Measurements from ENCODE around the gene PRDM9. TPM values are rescaled to one million over a fixed set of nuclear protein-coding genes. Genes with fewer than 3 reads are reported as not detected.
"Not testable (repeated sequence)": the region's sequence is repeated elsewhere in the genome, so short reads cannot be mapped to it uniquely, and the experiment has no call there.

Gene PRDM9
- total RNA-seq, 5 donors from 2014 or later (not counting 1 experiment from before 2014, with no cell fraction given), result not detected

GRCh38 chr5:23474315-23474714 is 33.1 kb upstream of the PRDM9 start:
- ATAC-seq (replicated peaks in 1 of 4), result no peak
- Histone ChIP-seq H3K27me3 (replicated peaks in 1 of 2; ENCODE audit: control insufficient read depth in 2 of 2, extremely low read depth in 1 of 2, insufficient read depth in 2 of 2, low read length in 1 of 2) (no peaks in the 10 kb centered on the region), H3K36me3 (ENCODE audit: control insufficient read depth in 2 of 2, extremely low read depth in 1 of 2, insufficient read depth in 1 of 2, low read length in 1 of 2) (no peaks in the 10 kb centered on the region), H3K9me3 (peaks cover 6% of the 10 kb centered on the region), H3K4me1 (ENCODE audit: control insufficient read depth in 1 of 2, extremely low read depth in 1 of 2, insufficient read depth in 2 of 2, low read length in 2 of 2) (no peaks in the 10 kb centered on the region), H3K27ac (ENCODE audit: low read length) (no peak overlapping the region), H3K4me3 (ENCODE audit: control insufficient read depth in 1 of 2, extremely low read depth in 1 of 2, low read length in 1 of 2) (no peak overlapping the region)
- no peak overlapping the region for H3K4me3 Mint-ChIP-seq
- H3K27me3 Mint-ChIP-seq, result no peaks in the 10 kb centered on the region
- H3K9me3 Mint-ChIP-seq, result peaks cover 4 to 16% (median 15%) of the 10 kb centered on the region in 3 donors
- H3K36me3 Mint-ChIP-seq, result no peaks in the 10 kb centered on the region
- H3K27ac Mint-ChIP-seq, result no peak overlapping the region
- H3K4me1 Mint-ChIP-seq, result no peaks in the 10 kb centered on the region
- POLR2A ChIA-PET, result no interaction called here
- CTCF ChIA-PET, result no interaction called here
- no peak for DNase-seq
- WGBS (ENCODE audit: insufficient coverage), result 0% methylated on average over 1 of the region's 1 CpG

- Mint-ChIP-seq H3K36me3 (no peaks in the 10 kb centered on the region), H3K9me3 (peaks cover 7 to 16% (median 15%) of the 10 kb centered on the region in 3 donors)
Measured at GRCh38 chr5:23476580-23476979, 30.8 kb upstream of the PRDM9 start.

GRCh38 chr5:23482642-23483041 is 24.8 kb upstream of the PRDM9 start:
- no peaks in the 10 kb centered on the region for H3K4me1 ChIP-seq (ENCODE audit: control insufficient read depth in 1 of 2, extremely low read depth in 1 of 2, insufficient read depth in 2 of 2, low read length in 2 of 2)
- Mint-ChIP-seq H3K4me3 (no peak overlapping the region), H3K27ac (no peak overlapping the region), H3K27me3 (no peaks in the 10 kb centered on the region), H3K9me3 (peaks cover 18 to 24% (median 18%) of the 10 kb centered on the region in 3 donors), H3K36me3 (no peaks in the 10 kb centered on the region), H3K4me1 (no peaks in the 10 kb centered on the region)
- DNase-seq (no peak), ATAC-seq (replicated peaks in 1 of 4) (no peak)
- POLR2A ChIA-PET, result no interaction called here
- CTCF ChIA-PET, result no interaction called here
- no peaks in the 10 kb centered on the region for H3K27me3 ChIP-seq (replicated peaks in 1 of 2; ENCODE audit: control insufficient read depth in 2 of 2, extremely low read depth in 1 of 2, insufficient read depth in 2 of 2, low read length in 1 of 2)
- H3K4me3 ChIP-seq (ENCODE audit: control insufficient read depth in 1 of 2, extremely low read depth in 1 of 2, low read length in 1 of 2), result no peak overlapping the region
- no peaks in the 10 kb centered on the region for H3K9me3 ChIP-seq
- H3K27ac ChIP-seq (ENCODE audit: low read length), result no peak overlapping the region
- WGBS (ENCODE audit: insufficient coverage), result no CpG with 5 or more reads among the region's 2 CpGs
- H3K36me3 ChIP-seq (ENCODE audit: control insufficient read depth in 2 of 2, extremely low read depth in 1 of 2, insufficient read depth in 1 of 2, low read length in 1 of 2), result no peaks in the 10 kb centered on the region

More at GRCh38 chr5:23476580-23476979, 30.8 kb upstream of the PRDM9 start:
- peaks cover 6% of the 10 kb centered on the region for H3K9me3 ChIP-seq
- no peaks in the 10 kb centered on the region for H3K4me1 ChIP-seq (ENCODE audit: control insufficient read depth in 1 of 2, extremely low read depth in 1 of 2, insufficient read depth in 2 of 2, low read length in 2 of 2)
- no CpG with 5 or more reads among the region's 1 CpG for WGBS (ENCODE audit: insufficient coverage)
- Mint-ChIP-seq H3K4me3 (no peak overlapping the region), H3K4me1 (no peaks in the 10 kb centered on the region), H3K27me3 (no peaks in the 10 kb centered on the region), H3K27ac (no peak overlapping the region)
- CTCF ChIA-PET, result no interaction called here
- ATAC-seq (replicated peaks in 1 of 4) (no peak), DNase-seq (no peak)
- no peaks in the 10 kb centered on the region for H3K27me3 ChIP-seq (replicated peaks in 1 of 2; ENCODE audit: control insufficient read depth in 2 of 2, extremely low read depth in 1 of 2, insufficient read depth in 2 of 2, low read length in 1 of 2)
- no peaks in the 10 kb centered on the region for H3K36me3 ChIP-seq (ENCODE audit: control insufficient read depth in 2 of 2, extremely low read depth in 1 of 2, insufficient read depth in 1 of 2, low read length in 1 of 2)
- POLR2A ChIA-PET, result no interaction called here
- H3K4me3 ChIP-seq (ENCODE audit: control insufficient read depth in 1 of 2, extremely low read depth in 1 of 2, low read length in 1 of 2), result no peak overlapping the region
- no peak overlapping the region for H3K27ac ChIP-seq (ENCODE audit: low read length)

GRCh38 chr5:23483090-23483489 is 24.3 kb upstream of the PRDM9 start:
- Mint-ChIP-seq H3K4me3 (no peak overlapping the region), H3K9me3 (peaks cover 19 to 24% (median 22%) of the 10 kb centered on the region in 3 donors), H3K27me3 (no peaks in the 10 kb centered on the region), H3K36me3 (no peaks in the 10 kb centered on the region), H3K27ac (no peak overlapping the region), H3K4me1 (no peaks in the 10 kb centered on the region)
- 100% methylated on average over 1 of the region's 2 CpGs for WGBS (ENCODE audit: insufficient coverage)
- H3K4me3 ChIP-seq (ENCODE audit: control insufficient read depth in 1 of 2, extremely low read depth in 1 of 2, low read length in 1 of 2), result no peak overlapping the region
- no peaks in the 10 kb centered on the region for H3K36me3 ChIP-seq (ENCODE audit: control insufficient read depth in 2 of 2, extremely low read depth in 1 of 2, insufficient read depth in 1 of 2, low read length in 1 of 2)
- H3K27ac ChIP-seq (ENCODE audit: low read length), result no peak overlapping the region
- no peaks in the 10 kb centered on the region for H3K9me3 ChIP-seq
- ATAC-seq (replicated peaks in 1 of 4) (no peak), DNase-seq (no peak)
- H3K4me1 ChIP-seq (ENCODE audit: control insufficient read depth in 1 of 2, extremely low read depth in 1 of 2, insufficient read depth in 2 of 2, low read length in 2 of 2), result no peaks in the 10 kb centered on the region
- H3K27me3 ChIP-seq (replicated peaks in 1 of 2; ENCODE audit: control insufficient read depth in 2 of 2, extremely low read depth in 1 of 2, insufficient read depth in 2 of 2, low read length in 1 of 2), result no peaks in the 10 kb centered on the region
- POLR2A ChIA-PET, result no interaction called here
- CTCF ChIA-PET, result no interaction called here

- H3K27me3 ChIP-seq (replicated peaks in 1 of 2; ENCODE audit: control insufficient read depth in 2 of 2, extremely low read depth in 1 of 2, insufficient read depth in 2 of 2, low read length in 1 of 2), result no peaks in the 10 kb centered on the region
- H3K27ac ChIP-seq (ENCODE audit: low read length), result no peak overlapping the region
- H3K9me3 Mint-ChIP-seq, result peaks cover 24 to 31% (median 27%) of the 10 kb centered on the region in 3 donors
- H3K4me3 Mint-ChIP-seq, result no peak overlapping the region
- no peaks in the 10 kb centered on the region for H3K36me3 Mint-ChIP-seq
- no peak for ATAC-seq (replicated peaks in 1 of 4)
- no peak for DNase-seq
- no peaks in the 10 kb centered on the region for H3K4me1 Mint-ChIP-seq
- H3K36me3 ChIP-seq (ENCODE audit: control insufficient read depth in 2 of 2, extremely low read depth in 1 of 2, insufficient read depth in 1 of 2, low read length in 1 of 2), result no peaks in the 10 kb centered on the region
- ChIA-PET CTCF (no interaction called here), POLR2A (no interaction called here)
- no CpG with 5 or more reads among the region's 5 CpGs for WGBS (ENCODE audit: insufficient coverage)
- no peaks in the 10 kb centered on the region for H3K27me3 Mint-ChIP-seq
- no peak overlapping the region for H3K4me3 ChIP-seq (ENCODE audit: control insufficient read depth in 1 of 2, extremely low read depth in 1 of 2, low read length in 1 of 2)
- no peak overlapping the region for H3K27ac Mint-ChIP-seq
- H3K9me3 ChIP-seq, result no peaks in the 10 kb centered on the region
- H3K4me1 ChIP-seq (ENCODE audit: control insufficient read depth in 1 of 2, extremely low read depth in 1 of 2, insufficient read depth in 2 of 2, low read length in 2 of 2), result no peaks in the 10 kb centered on the region
Measured at GRCh38 chr5:23484096-23484495, 23.3 kb upstream of the PRDM9 start.

GRCh38 chr5:23486227-23486626 is 21.2 kb upstream of the PRDM9 start:
- H3K4me1 Mint-ChIP-seq; H3K27me3 Mint-ChIP-seq; CTCF ChIA-PET; ATAC-seq (replicated peaks in 1 of 4); H3K36me3 ChIP-seq (ENCODE audit: control insufficient read depth in 2 of 2, extremely low read depth in 1 of 2, insufficient read depth in 1 of 2, low read length in 1 of 2); H3K27me3 ChIP-seq (replicated peaks in 1 of 2; ENCODE audit: control insufficient read depth in 2 of 2, extremely low read depth in 1 of 2, insufficient read depth in 2 of 2, low read length in 1 of 2); H3K27ac ChIP-seq (ENCODE audit: low read length); H3K27ac Mint-ChIP-seq; H3K4me3 Mint-ChIP-seq; DNase-seq; H3K4me1 ChIP-seq (ENCODE audit: control insufficient read depth in 1 of 2, extremely low read depth in 1 of 2, insufficient read depth in 2 of 2, low read length in 2 of 2); H3K36me3 Mint-ChIP-seq; H3K4me3 ChIP-seq (ENCODE audit: control insufficient read depth in 1 of 2, extremely low read depth in 1 of 2, low read length in 1 of 2); POLR2A ChIA-PET; H3K9me3 ChIP-seq: not testable (repeated sequence)
- peaks cover 19 to 36% (median 36%) of the 10 kb centered on the region in 3 donors for H3K9me3 Mint-ChIP-seq
- 100% methylated on average over 1 of the region's 2 CpGs for WGBS (ENCODE audit: insufficient coverage)

- no peak overlapping the region for H3K27ac Mint-ChIP-seq
- Histone ChIP-seq H3K27me3 (replicated peaks in 1 of 2; ENCODE audit: control insufficient read depth in 2 of 2, extremely low read depth in 1 of 2, insufficient read depth in 2 of 2, low read length in 1 of 2) (no peaks in the 10 kb centered on the region), H3K4me3 (ENCODE audit: control insufficient read depth in 1 of 2, extremely low read depth in 1 of 2, low read length in 1 of 2) (no peak overlapping the region), H3K27ac (ENCODE audit: low read length) (no peak overlapping the region), H3K36me3 (ENCODE audit: control insufficient read depth in 2 of 2, extremely low read depth in 1 of 2, insufficient read depth in 1 of 2, low read length in 1 of 2) (no peaks in the 10 kb centered on the region), H3K4me1 (ENCODE audit: control insufficient read depth in 1 of 2, extremely low read depth in 1 of 2, insufficient read depth in 2 of 2, low read length in 2 of 2) (no peaks in the 10 kb centered on the region), H3K9me3 (no peaks in the 10 kb centered on the region)
- H3K27me3 Mint-ChIP-seq, result no peaks in the 10 kb centered on the region
- no CpG with 5 or more reads among the region's 1 CpG for WGBS (ENCODE audit: insufficient coverage)
- no peak for ATAC-seq (replicated peaks in 1 of 4)
- ChIA-PET POLR2A (no interaction called here), CTCF (no interaction called here)
- H3K9me3 Mint-ChIP-seq, result peaks cover 18 to 42% (median 37%) of the 10 kb centered on the region in 3 donors
- H3K4me3 Mint-ChIP-seq, result no peak overlapping the region
- no peaks in the 10 kb centered on the region for H3K36me3 Mint-ChIP-seq
- no peak for DNase-seq
- H3K4me1 Mint-ChIP-seq, result no peaks in the 10 kb centered on the region
Measured at GRCh38 chr5:23490993-23491392, 16.4 kb upstream of the PRDM9 start.

Measured in T-cell (primary cell).